OCI-LY3 (cell line): ENCODE results near the gene BLTP3B.

Experiments
- EZH2phosphoT487 ChIP-seq: fragments of 200-600 bp; shearing (Covaris generic); IDR thresholded peaks from 2 replicates; pipeline ENCODE4 v1.6.1; 2018; ENCODE audit warnings: antibody characterized with exemption, mixed run types, low read depth
- TF ChIP-seq, protein P1 (sequence below): fragments of 200-600, 300-600 bp; sonication (generic); IDR thresholded peaks from 2 replicates; pipeline ENCODE4 v1.5.1; 2014; ENCODE audit warnings: antibody characterized with exemption, low read length, low read depth

DNA sequence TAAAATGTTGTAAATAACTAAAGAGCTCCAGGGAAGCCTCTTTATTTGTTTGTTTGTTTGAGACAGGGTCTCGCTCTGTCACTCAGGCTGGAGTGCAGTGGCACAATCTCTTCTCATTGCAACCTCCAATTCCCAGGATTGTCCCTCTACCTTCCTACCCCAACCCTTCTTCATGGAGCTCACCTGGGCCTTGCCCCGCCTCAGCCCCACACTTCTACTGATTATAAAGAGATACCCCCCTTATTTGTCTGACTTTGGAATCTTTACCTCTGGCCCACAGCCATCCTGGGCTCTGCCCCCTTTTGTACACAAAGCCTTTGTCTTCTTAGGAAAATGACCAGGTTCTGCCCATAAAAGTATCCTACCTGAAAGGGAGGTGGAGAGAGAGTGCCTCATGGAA lies 9.1 kb upstream of the BLTP3B start:
- TF ChIP-seq, protein P1, sequence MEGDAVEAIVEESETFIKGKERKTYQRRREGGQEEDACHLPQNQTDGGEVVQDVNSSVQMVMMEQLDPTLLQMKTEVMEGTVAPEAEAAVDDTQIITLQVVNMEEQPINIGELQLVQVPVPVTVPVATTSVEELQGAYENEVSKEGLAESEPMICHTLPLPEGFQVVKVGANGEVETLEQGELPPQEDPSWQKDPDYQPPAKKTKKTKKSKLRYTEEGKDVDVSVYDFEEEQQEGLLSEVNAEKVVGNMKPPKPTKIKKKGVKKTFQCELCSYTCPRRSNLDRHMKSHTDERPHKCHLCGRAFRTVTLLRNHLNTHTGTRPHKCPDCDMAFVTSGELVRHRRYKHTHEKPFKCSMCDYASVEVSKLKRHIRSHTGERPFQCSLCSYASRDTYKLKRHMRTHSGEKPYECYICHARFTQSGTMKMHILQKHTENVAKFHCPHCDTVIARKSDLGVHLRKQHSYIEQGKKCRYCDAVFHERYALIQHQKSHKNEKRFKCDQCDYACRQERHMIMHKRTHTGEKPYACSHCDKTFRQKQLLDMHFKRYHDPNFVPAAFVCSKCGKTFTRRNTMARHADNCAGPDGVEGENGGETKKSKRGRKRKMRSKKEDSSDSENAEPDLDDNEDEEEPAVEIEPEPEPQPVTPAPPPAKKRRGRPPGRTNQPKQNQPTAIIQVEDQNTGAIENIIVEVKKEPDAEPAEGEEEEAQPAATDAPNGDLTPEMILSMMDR = no peak
- no peak for TF ChIP-seq EZH2phosphoT487
